Measurements from ENCODE around the gene LRRC42. TPM values are rescaled to one million over a fixed set of nuclear protein-coding genes. Genes with fewer than 3 reads are reported as not detected.

The LRRC42 gene
- total RNA-seq, 1 donor from 2014 or later: 45.4 TPM

DNA sequence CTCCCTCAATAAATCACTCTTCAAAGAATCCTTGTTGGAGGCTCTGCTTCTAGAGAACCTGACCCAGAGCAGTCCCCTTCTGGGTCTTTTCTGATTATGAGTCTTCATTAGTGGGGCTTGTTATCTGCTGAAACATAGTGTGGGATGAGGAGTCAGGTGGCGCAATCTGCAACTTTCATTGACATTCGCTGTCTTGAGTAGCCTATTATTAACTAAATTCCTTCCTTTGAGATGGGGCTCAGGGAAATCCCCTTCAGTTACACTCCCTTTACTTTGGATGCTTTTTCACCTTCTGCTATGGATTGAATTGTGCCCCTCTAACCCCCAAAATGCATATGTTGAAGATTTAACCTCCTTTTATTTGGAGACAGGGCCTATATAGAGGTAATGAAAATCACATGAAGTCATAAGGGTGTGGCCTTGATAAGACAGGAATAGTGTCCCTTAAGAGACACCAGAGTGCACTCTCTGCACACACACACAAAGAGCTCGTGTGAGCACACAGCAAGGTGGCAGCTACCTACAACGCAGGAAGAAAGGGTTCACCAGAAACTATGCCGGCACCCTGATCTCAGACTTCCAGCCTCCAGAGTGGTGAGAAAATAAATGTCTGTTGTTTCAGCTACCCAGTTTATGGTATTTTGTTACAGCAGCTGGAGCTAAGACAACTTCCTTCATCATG, 32.7 kb upstream of the LRRC42 start:
- H3K4me3 Mint-ChIP-seq: no peak overlapping the region
- TF ChIP-seq, protein P1, sequence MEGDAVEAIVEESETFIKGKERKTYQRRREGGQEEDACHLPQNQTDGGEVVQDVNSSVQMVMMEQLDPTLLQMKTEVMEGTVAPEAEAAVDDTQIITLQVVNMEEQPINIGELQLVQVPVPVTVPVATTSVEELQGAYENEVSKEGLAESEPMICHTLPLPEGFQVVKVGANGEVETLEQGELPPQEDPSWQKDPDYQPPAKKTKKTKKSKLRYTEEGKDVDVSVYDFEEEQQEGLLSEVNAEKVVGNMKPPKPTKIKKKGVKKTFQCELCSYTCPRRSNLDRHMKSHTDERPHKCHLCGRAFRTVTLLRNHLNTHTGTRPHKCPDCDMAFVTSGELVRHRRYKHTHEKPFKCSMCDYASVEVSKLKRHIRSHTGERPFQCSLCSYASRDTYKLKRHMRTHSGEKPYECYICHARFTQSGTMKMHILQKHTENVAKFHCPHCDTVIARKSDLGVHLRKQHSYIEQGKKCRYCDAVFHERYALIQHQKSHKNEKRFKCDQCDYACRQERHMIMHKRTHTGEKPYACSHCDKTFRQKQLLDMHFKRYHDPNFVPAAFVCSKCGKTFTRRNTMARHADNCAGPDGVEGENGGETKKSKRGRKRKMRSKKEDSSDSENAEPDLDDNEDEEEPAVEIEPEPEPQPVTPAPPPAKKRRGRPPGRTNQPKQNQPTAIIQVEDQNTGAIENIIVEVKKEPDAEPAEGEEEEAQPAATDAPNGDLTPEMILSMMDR (conservative IDR thresholded peaks at IDR 0.05): no peak
- peak overlapping the region; percentile 5 for H3K27ac Mint-ChIP-seq (ENCODE audit: unreplicated experiment)
- DNase-seq (ENCODE audit: low read depth, low spot score): no peak
- H3K4me1 Mint-ChIP-seq: no peaks in the 10 kb centered on the region
- no peaks in the 10 kb centered on the region for H3K36me3 Mint-ChIP-seq (ENCODE audit: low read depth)
- no peaks in the 10 kb centered on the region for H3K9me3 Mint-ChIP-seq
- H3K27me3 Mint-ChIP-seq (ENCODE audit: low read depth): no peaks in the 10 kb centered on the region

DNA sequence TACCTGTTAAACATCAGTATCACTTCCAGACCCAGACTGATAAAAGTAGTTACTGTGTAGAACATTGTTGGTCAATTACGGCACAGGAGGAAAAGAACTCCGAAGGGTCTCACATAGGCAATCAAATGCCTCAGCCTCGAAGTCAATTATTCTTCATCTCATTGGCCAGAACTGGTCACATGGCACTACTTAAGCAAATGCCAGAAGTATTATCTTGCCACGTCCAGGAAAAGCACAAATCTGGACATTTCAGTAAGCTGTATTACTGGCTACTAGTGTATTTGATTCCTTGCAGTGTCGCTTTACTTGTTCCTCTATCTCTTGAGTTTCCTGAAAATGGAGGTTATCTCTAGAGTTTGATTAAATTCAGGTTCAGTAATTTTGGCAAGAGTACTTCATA, 27.8 kb upstream of the LRRC42 start:
- no peaks in the 10 kb centered on the region for H3K27me3 Mint-ChIP-seq (ENCODE audit: low read depth)

DNA sequence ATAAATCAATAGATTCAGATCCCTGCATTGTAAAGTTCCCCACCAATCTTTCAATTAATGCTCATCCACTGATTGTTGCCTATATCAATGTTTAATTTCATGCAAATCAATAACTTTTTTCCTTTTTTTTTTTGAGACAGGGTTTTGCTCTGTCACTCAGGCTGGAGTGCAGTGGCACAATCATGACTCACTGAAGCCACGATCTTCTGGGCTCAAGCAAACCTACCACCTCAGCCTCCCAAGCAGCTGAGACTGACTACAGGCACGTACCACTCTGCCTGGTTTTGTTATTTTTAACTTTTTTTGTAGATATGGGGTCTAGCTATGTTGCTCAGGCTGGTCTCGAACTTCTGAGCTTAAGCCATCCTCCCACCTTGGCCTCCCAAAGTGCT, 26.5 kb upstream of the LRRC42 start:
- no peak for DNase-seq (ENCODE audit: low read depth, low spot score)
- TF ChIP-seq, protein P1 (conservative IDR thresholded peaks at IDR 0.05): no peak
- Mint-ChIP-seq H3K4me3 (no peak overlapping the region), H3K36me3 (ENCODE audit: low read depth) (peaks cover 15% of the 10 kb centered on the region), H3K27ac (ENCODE audit: unreplicated experiment) (no peak overlapping the region), H3K9me3 (no peaks in the 10 kb centered on the region), H3K27me3 (ENCODE audit: low read depth) (no peaks in the 10 kb centered on the region), H3K4me1 (no peaks in the 10 kb centered on the region)

More for the DNA sequence above, 27.8 kb upstream of the LRRC42 start:
- TF ChIP-seq, protein P1 (conservative IDR thresholded peaks at IDR 0.05): no peak
- H3K36me3 Mint-ChIP-seq (ENCODE audit: low read depth): peaks cover 15% of the 10 kb centered on the region
- no peak for DNase-seq (ENCODE audit: low read depth, low spot score)
- no peaks in the 10 kb centered on the region for H3K9me3 Mint-ChIP-seq
- H3K27ac Mint-ChIP-seq (ENCODE audit: unreplicated experiment): no peak overlapping the region
- no peaks in the 10 kb centered on the region for H3K4me1 Mint-ChIP-seq
- H3K4me3 Mint-ChIP-seq: no peak overlapping the region

DNA sequence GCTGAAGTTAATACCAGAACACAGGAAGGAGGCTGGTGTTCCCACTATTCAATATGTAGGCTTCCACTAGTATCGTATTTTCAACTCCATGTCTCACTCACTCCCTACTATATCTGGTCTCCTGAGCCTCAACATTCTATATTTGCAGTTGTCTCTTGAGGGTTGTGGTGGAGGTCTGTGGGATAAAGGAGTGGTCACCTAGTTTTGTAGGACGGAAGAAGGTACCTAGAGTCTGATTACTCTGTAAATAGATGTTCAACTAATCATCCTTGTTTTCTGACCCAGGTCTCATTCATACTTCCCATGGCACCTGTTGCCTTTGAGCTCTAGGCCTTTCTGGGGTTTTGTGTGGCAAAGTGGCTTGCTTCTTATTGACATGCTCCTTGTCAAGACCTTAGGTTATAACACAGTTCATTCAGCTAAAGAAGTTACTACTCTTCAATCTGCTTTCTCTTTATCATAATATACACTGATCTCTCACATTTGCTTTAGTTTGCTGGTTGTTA, 18.7 kb upstream of the LRRC42 start:
- H3K4me3 Mint-ChIP-seq: no peak overlapping the region
- H3K36me3 Mint-ChIP-seq (ENCODE audit: low read depth): peaks cover 15% of the 10 kb centered on the region
- no peaks in the 10 kb centered on the region for H3K4me1 Mint-ChIP-seq
- H3K27ac Mint-ChIP-seq (ENCODE audit: unreplicated experiment): no peak overlapping the region
- H3K27me3 Mint-ChIP-seq (ENCODE audit: low read depth): no peaks in the 10 kb centered on the region
- TF ChIP-seq, protein P1 (conservative IDR thresholded peaks at IDR 0.05): no peak
- H3K9me3 Mint-ChIP-seq: no peaks in the 10 kb centered on the region
- no peak for DNase-seq (ENCODE audit: low read depth, low spot score)

DNA sequence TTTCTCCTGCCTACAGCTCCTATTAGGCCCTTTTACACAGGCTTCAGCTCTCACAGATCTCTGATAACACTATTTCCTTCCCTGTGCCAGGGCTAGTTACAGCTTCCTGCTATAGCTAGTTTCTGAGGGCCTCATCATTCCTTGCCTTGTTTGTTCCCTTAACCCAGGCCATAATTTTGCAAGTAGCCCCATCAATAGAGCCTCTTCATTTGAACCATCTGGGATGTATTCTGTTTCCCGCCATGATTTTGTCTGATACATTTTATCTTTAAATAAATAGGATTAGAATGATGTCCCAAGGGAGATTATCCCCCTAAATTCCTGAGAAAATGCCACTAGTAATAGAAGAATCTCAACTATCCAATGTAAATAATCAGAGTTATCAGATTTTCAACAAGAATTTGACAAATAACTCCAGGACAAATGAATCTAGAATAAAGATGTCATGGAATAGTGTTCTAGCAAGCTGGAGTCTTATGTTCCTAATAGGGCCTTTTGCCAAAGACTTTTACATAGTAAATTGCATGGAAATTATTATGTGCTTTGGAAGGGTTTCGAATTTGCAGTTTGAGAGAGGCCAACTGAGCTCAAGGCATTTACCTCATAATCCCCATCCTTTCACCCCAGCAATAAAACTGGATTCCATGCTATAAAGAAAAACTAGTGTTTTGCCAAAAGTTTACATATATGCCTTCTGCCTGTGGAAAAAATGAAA, 16.7 kb upstream of the LRRC42 start:
- DNase-seq (ENCODE audit: low read depth, low spot score): no peak
- Mint-ChIP-seq H3K27me3 (ENCODE audit: low read depth) (no peaks in the 10 kb centered on the region), H3K4me1 (no peaks in the 10 kb centered on the region), H3K9me3 (peaks cover 3% of the 10 kb centered on the region), H3K36me3 (ENCODE audit: low read depth) (peaks cover 31% of the 10 kb centered on the region), H3K4me3 (no peak overlapping the region), H3K27ac (ENCODE audit: unreplicated experiment) (peak overlapping the region; percentile 73)
- TF ChIP-seq, protein P1 (conservative IDR thresholded peaks at IDR 0.05): no peak

All from neural crest cell (in vitro differentiated cells).